HepG2 (cell line): ENCODE results near the gene CDIP1. TPM values are rescaled to one million over a fixed set of nuclear protein-coding genes. Genes with fewer than 3 reads are reported as not detected.

Source experiments
- ATAC-seq: fragments of 200-7000 bp; cut with Tn5 transposase; 3 replicates; pipeline ENCODE4 v1.9.1; 2020; ENCODE audit warnings: mild to moderate bottlenecking, moderate library complexity
- BruUV-seq: library from RNA; stranded (reverse); fragments of 400-500 nt; replicated peaks from 2 replicates; lab custom pipeline; 2021; lab: Mats Ljungman, UMichigan
- CTCF ChIA-PET: fragments of 300-600 bp; formaldehyde crosslinking; extraction: SDS; loops from one replicate; lab custom pipeline; 2021; ENCODE audit warnings: low total read pairs, inconsistent platforms, low intra/inter-chr PET ratio; lab: Yijun Ruan, JAX
- POLR2A ChIA-PET: fragments of 350-600 bp; sonication (Branson Sonifier 250); formaldehyde crosslinking; loops from one replicate; lab custom pipeline; 2020; ENCODE audit warnings: antibody characterized with exemption, inconsistent platforms; lab: Yijun Ruan, JAX
- DNase-seq: peaks from one replicate; pipeline ENCODE4 v3.0.0-alpha.2; 2015; ENCODE audit warnings: low spot score
- FAIRE-seq: peaks from 3 replicates; lab custom pipeline; 2011; peaks lifted over from hg19 to GRCh38; lab: Jason Lieb, UNC
- H2AFZ ChIP-seq: one replicate; pipeline ENCODE4 v1.6.1; 2011; ENCODE audit warnings: low read length, inconsistent platforms
- H3K27ac ChIP-seq: fragments of 300-600 bp; 3 replicates; pipeline ENCODE4 v1.8.0; 2011; ENCODE audit warnings: mixed run types, mild to moderate bottlenecking, mixed read lengths, low read length, inconsistent platforms; ENCODE audit not compliant: insufficient read depth; ENCODE audit errors: extremely low read length
- H3K27me3 ChIP-seq, 2 experiments: fragments of 200-600 bp in 1 of 2; 2 replicates in 1 of 2; 3 replicates in 1 of 2; pipeline versions ENCODE4 v1.6.0 to v1.8.0; 2011; ENCODE audit warnings: low read length in 2 of 2, mild to moderate bottlenecking in 2 of 2, moderate library complexity in 2 of 2, inconsistent platforms in 1 of 2; ENCODE audit not compliant: insufficient read depth in 2 of 2, control insufficient read depth in 1 of 2
- H3K36me3 ChIP-seq, 2 experiments: fragments of 200-600 bp in 1 of 2; replicated peaks in 1 of 2; 2 replicates in 1 of 2; 3 replicates in 1 of 2; pipeline versions ENCODE4 v1.5.1 to v1.8.0; 2011; ENCODE audit warnings: low read length in 2 of 2, inconsistent platforms in 1 of 2; ENCODE audit not compliant: insufficient read depth in 2 of 2, control insufficient read depth in 1 of 2
- H3K4me1 ChIP-seq: 2 replicates; pipeline ENCODE4 v1.5.1; 2012; ENCODE audit warnings: low read length, inconsistent platforms; ENCODE audit not compliant: insufficient read depth
- H3K4me2 ChIP-seq: 2 replicates; pipeline ENCODE4 v1.6.0; 2011; ENCODE audit warnings: low read depth, low read length, inconsistent platforms
- H3K4me3 ChIP-seq, 3 experiments: fragments of 200-600 bp in 1 of 3; sonication (generic), shearing (Covaris generic) in 1 of 3; replicated peaks in 1 of 3; 2 replicates each; pipeline ENCODE4 v1.5.1; 2011 to 2016; ENCODE audit warnings: low read length in 3 of 3, inconsistent platforms in 2 of 3, low read depth in 2 of 3, mild to moderate bottlenecking in 2 of 3, control low read depth in 1 of 3, mixed read lengths in 1 of 3; ENCODE audit not compliant: insufficient read depth in 1 of 3
- H3K79me2 ChIP-seq: one replicate; pipeline ENCODE4 v1.6.1; 2011; ENCODE audit warnings: low read length, inconsistent platforms; ENCODE audit not compliant: insufficient read depth
- H3K9ac ChIP-seq: 2 replicates; pipeline ENCODE4 v1.6.0; 2011; ENCODE audit warnings: mild to moderate bottlenecking, low read depth, low read length, inconsistent platforms; ENCODE audit not compliant: insufficient read depth
- H3K9me3 ChIP-seq: 2 replicates; pipeline ENCODE4 v1.5.1; 2012; ENCODE audit warnings: mild to moderate bottlenecking, low read length
- H4K20me1 ChIP-seq: 2 replicates; pipeline ENCODE4 v1.6.0; 2011; ENCODE audit warnings: inconsistent platforms, mild to moderate bottlenecking, low read length, moderate library complexity; ENCODE audit not compliant: insufficient read depth
- CTCF ChIP-seq: sonication (generic); formaldehyde crosslinking; IDR thresholded peaks from 2 replicates; pipeline ENCODE4 v1.5.0; 2020; ENCODE audit warnings: mild to moderate bottlenecking, missing genetic modification reagents, moderate library complexity
- KDM2A ChIP-seq: sonication (generic); formaldehyde crosslinking; IDR thresholded peaks from 2 replicates; pipeline ENCODE4 v1.4.0; 2020; ENCODE audit warnings: low read depth, missing genetic modification reagents, borderline replicate concordance
- MZF1 ChIP-seq: sonication (generic); formaldehyde crosslinking; IDR thresholded peaks from 2 replicates; pipeline ENCODE4 v1.8.1; 2023; ENCODE audit warnings: mild to moderate bottlenecking, missing genetic modification reagents, borderline replicate concordance
- PAXIP1 ChIP-seq: sonication (generic); formaldehyde crosslinking; conservative IDR thresholded peaks from 2 replicates; pipeline ENCODE4 v1.4.0; 2020; ENCODE audit warnings: mild to moderate bottlenecking, missing genetic modification reagents, moderate library complexity
- POLR2G ChIP-seq: fragments of 200-400 bp; formaldehyde crosslinking; IDR thresholded peaks from 2 replicates; pipeline ENCODE4 v1.6.1; 2018; ENCODE audit warnings: mild to moderate bottlenecking, low read depth, low read length, moderate library complexity
- PREB ChIP-seq: sonication (generic); formaldehyde crosslinking; IDR thresholded peaks from 2 replicates; pipeline ENCODE4 v1.4.0; 2020; ENCODE audit warnings: missing genetic modification reagents
- SAFB2 ChIP-seq: sonication (generic); formaldehyde crosslinking; IDR thresholded peaks from 2 replicates; pipeline ENCODE4 v1.5.1; 2020; ENCODE audit warnings: missing genetic modification reagents, low read depth, mild to moderate bottlenecking, borderline replicate concordance
- SMAD3 ChIP-seq: sonication (generic); formaldehyde crosslinking; IDR thresholded peaks from 2 replicates; pipeline ENCODE4 v1.4.0; 2020; ENCODE audit warnings: missing genetic modification reagents
- SP5 ChIP-seq: IDR thresholded peaks from 2 replicates; pipeline ENCODE4 v1.6.1; 2016; ENCODE audit warnings: low read depth, borderline replicate concordance
- STAG1 ChIP-seq: sonication (generic); formaldehyde crosslinking; IDR thresholded peaks from 2 replicates; pipeline ENCODE4 v1.4.0; 2020; ENCODE audit warnings: missing genetic modification reagents
- TEAD3 ChIP-seq: optimal IDR thresholded peaks from 2 replicates; pipeline ENCODE3; 2016; ENCODE audit warnings: borderline replicate concordance
- ZBTB7B ChIP-seq: sonication (generic); formaldehyde crosslinking; IDR thresholded peaks from 2 replicates; pipeline ENCODE4 v1.4.0; 2020; ENCODE audit warnings: missing genetic modification reagents
- ZNF24 ChIP-seq: fragments of 450-650 bp; IDR thresholded peaks from 2 replicates; pipeline ENCODE4 v1.6.1; 2017; ENCODE audit warnings: antibody characterized with exemption, mild to moderate bottlenecking
- ZNF772 ChIP-seq: sonication (generic); formaldehyde crosslinking; IDR thresholded peaks from 2 replicates; pipeline ENCODE4 v1.5.0; 2020; ENCODE audit warnings: mild to moderate bottlenecking, missing genetic modification reagents
- ZZZ3 ChIP-seq: sonication (generic); formaldehyde crosslinking; IDR thresholded peaks from 2 replicates; pipeline ENCODE4 v1.4.0; 2020; ENCODE audit warnings: missing genetic modification reagents, mild to moderate bottlenecking, borderline replicate concordance
- WGBS: methylation state at CpG from one replicate; pipeline ENCODE4 v1.1.6; 2017; ENCODE audit warnings: low lambda C conversion rate; 5-methylcytosine and 5-hydroxymethylcytosine counted together
- in situ Hi-C: cut with HindIII; loops from 2 replicates; pipeline ENCODE4 v1.10.0; 2017; ENCODE audit warnings: low pct_unique_long_range_greater_than_20kb; ENCODE audit not compliant: extremely low pct_ligation_motif_present
- intact Hi-C: fragments of 100-400 bp; cut with micrococcal nuclease; formaldehyde crosslinking; loops from one replicate; pipeline ENCODE4 v1.10.0; 2022; ENCODE audit not compliant: unreplicated experiment
- polyA plus RNA-seq, 8 experiments: library from polyadenylated mRNA; depleted of rRNA in 3 of 8; stranded (reverse) in 7 of 8; unstranded in 1 of 8; fragments of >200 nt; fragmentation: Illumina TruSeq in 4 of 8; extraction: Trizol in 4 of 8; gene quantifications; 2 replicates each; pipeline versions ENCODE4 v1.2.1 to v1.2.3, GENCODE V29; 2011 to 2016; ENCODE audit warnings: low read depth in 4 of 8, missing spikeins in 1 of 8, mixed read lengths in 1 of 8; ENCODE audit not compliant: insufficient read depth in 1 of 8
- total RNA-seq, 5 experiments: library from RNA; depleted of rRNA; stranded (reverse); fragments of >200 nt; fragmentation: Illumina TruSeq; extraction: Trizol; gene quantifications; 2 replicates each; pipeline ENCODE4 v1.2.3, GENCODE V29; 2016; ENCODE audit warnings: low read depth in 1 of 5

The CDIP1 gene
- total and polyA plus RNA-seq, 2 of the 13 experiments (the other 11 are each of a cell fraction or from before 2014, with no cell fraction given): 31.2 to 56.7 TPM

- FAIRE-seq (peak; percentile 4), ATAC-seq (peak; percentile 74), DNase-seq (peak; percentile 34)
- POLR2A ChIA-PET: interaction anchor here (1.0 to 1.2 kb wide), 3 partner anchors 11 to 21 kb away, joined by 3 to 6 read pairs (median 4); partner anchors contain the start of gene CDIP1
- Histone ChIP-seq H4K20me1 (peaks cover 28% of the 10 kb centered on the region), H2AFZ (no peak overlapping the region), H3K9ac (no peak overlapping the region), H3K4me3 (no peak overlapping the region), H3K4me1 (peaks cover 15% of the 10 kb centered on the region; the same call in 1 of the 2 replicates), H3K27ac (no peak overlapping the region), H3K79me2 (peaks cover 68% of the 10 kb centered on the region), H3K36me3 (peaks cover 16 to 33% of the 10 kb centered on the region in 2 experiments; a peak in 4 of 5 replicates), H3K9me3 (no peaks in the 10 kb centered on the region), H3K4me2 (no peak overlapping the region), H3K27me3 (no peaks in the 10 kb centered on the region)
- BruUV-seq: no TSS peak
- intact Hi-C loops: loop anchor here (1.0 kb wide), 1 partner anchor 67 kb away; no protein-coding TSS in a partner anchor
- 82% methylated on average over 11 of the region's 12 CpGs for WGBS
- CTCF ChIA-PET: interaction anchor here (1.4 to 1.8 kb wide), 2 partner anchors 31 to 67 kb away, joined by 8 to 9 read pairs; no protein-coding TSS in a partner anchor
- in situ Hi-C loops: loop anchor here (10.0 to 25.0 kb wide), 2 partner anchors 67 to 444 kb away; partner anchors contain the start of gene SEC14L5
- TF ChIP-seq TEAD3 (CRISPR knock-in tag): peak; percentile 26
- TF ChIP-seq ZNF772 (CRISPR knock-in tag): no peak
- TF ChIP-seq ZBTB7B: 0 out of 2 replicates have a peak, but pooled peaks have one; percentile 30
- no peak for TF ChIP-seq SP5 (CRISPR knock-in tag)
- peak; percentile 81 for TF ChIP-seq CTCF
- TF ChIP-seq MZF1 (CRISPR knock-in tag): no peak
- no peak for TF ChIP-seq SMAD3
- no peak for TF ChIP-seq PREB
- TF ChIP-seq SAFB2 (CRISPR knock-in tag): no peak
- TF ChIP-seq POLR2G: 0 out of 2 replicates have a peak, but pooled peaks have one; percentile 15
- TF ChIP-seq ZNF24: no peak
- no peak for TF ChIP-seq KDM2A
- TF ChIP-seq PAXIP1 (CRISPR knock-in tag): no peak
- TF ChIP-seq ZZZ3 (CRISPR knock-in tag): no peak
- peak; percentile 80 for TF ChIP-seq STAG1 (CRISPR knock-in tag)
Observed at GRCh38 chr16:4517812-4518680, 20.5 kb downstream of the CDIP1 start.
